Measurements from ENCODE around the gene CXCR2.

The CXCR2 gene

DNA sequence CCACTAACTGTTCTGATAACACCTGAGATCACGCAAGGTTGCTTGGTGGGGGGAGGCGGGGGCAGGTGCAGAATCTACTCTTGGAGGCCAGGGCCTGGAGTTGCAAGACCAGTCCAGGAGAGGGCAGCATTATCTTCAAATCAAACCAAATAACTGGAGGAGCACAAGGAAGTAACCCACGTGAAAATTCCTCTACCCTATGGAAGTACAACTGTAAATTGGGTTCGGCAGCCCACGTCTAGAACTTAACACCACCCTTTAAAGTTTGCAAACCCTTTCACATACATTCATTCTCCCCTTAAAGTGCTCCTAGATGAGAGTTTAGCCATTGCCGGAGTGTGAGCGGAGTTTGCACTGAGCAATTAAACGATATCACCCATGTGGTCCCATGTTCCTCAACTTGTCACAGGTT, 60.5 kb downstream of the CXCR2 start:
- DNase-seq (ENCODE audit: low read depth in 2 of 2), result peak; percentile 32 to 58
